ENCODE measurements around the gene SDCCAG8.

The SDCCAG8 gene

GRCh38 chr1:243503155-243503554 is 247.3 kb downstream of the SDCCAG8 start:
- TF ChIP-seq CTCF (IDR thresholded peaks at IDR 0.05; ENCODE audit: low read depth, low read length), result no peak
- no peak overlapping the region for H3K4me3 ChIP-seq (ENCODE audit: low read depth, low read length)

GRCh38 chr1:243505986-243506689 is 250.3 kb downstream of the SDCCAG8 start:
- TF ChIP-seq CTCF (IDR thresholded peaks at IDR 0.05; ENCODE audit: low read depth, low read length), result no peak
- no peak overlapping the region for H3K4me3 ChIP-seq (ENCODE audit: low read depth, low read length)

- no peak for TF ChIP-seq CTCF (IDR thresholded peaks at IDR 0.05; ENCODE audit: low read depth, low read length)
- H3K4me3 ChIP-seq (ENCODE audit: low read depth, low read length), result no peak overlapping the region
Observed at GRCh38 chr1:243507001-243507671, 251.3 kb downstream of the SDCCAG8 start.

- no peak overlapping the region for H3K4me3 ChIP-seq (ENCODE audit: low read depth, low read length)
- no peak for TF ChIP-seq CTCF (IDR thresholded peaks at IDR 0.05; ENCODE audit: low read depth, low read length)
Observed at GRCh38 chr1:243507672-243508302, 251.9 kb downstream of the SDCCAG8 start.

- H3K4me3 ChIP-seq (ENCODE audit: low read depth, low read length), result no peak overlapping the region
- TF ChIP-seq CTCF (IDR thresholded peaks at IDR 0.05; ENCODE audit: low read depth, low read length), result no peak
Observed at GRCh38 chr1:243508303-243508713, 252.5 kb downstream of the SDCCAG8 start.

GRCh38 chr1:243508943-243509342 is 253.1 kb downstream of the SDCCAG8 start:
- TF ChIP-seq CTCF (IDR thresholded peaks at IDR 0.05; ENCODE audit: low read depth, low read length), result no peak
- H3K4me3 ChIP-seq (ENCODE audit: low read depth, low read length), result no peak overlapping the region

GRCh38 chr1:243510928-243511327 is 255.1 kb downstream of the SDCCAG8 start:
- no peak overlapping the region for H3K4me3 ChIP-seq (ENCODE audit: low read depth, low read length)
- TF ChIP-seq CTCF (IDR thresholded peaks at IDR 0.05; ENCODE audit: low read depth, low read length), result no peak
